ENCODE data around the gene ZNF680. TPM values are rescaled to one million over a fixed set of nuclear protein-coding genes. Genes with fewer than 3 reads are reported as not detected.

ZNF680 gene
- total and polyA plus RNA-seq, 11 donors, result 5.5 to 25.9 (median 16.3) TPM

- H3K9me3 ChIP-seq, result no peaks in the 10 kb centered on the region
- DNase-seq (no peak), ATAC-seq (peak in 1 of 4 donors; percentile 15)
- no peaks in the 10 kb centered on the region for H3K4me1 ChIP-seq
- WGBS, 4 donors, result 89 to 92% (median 91%) methylated on average over 3 of the region's 3 CpGs
- H3K4me3 ChIP-seq, result no peak overlapping the region
- TF ChIP-seq POLR2A (IDR thresholded peaks at IDR 0.05) (no peak), CTCF (IDR thresholded peaks at IDR 0.05) (no peak)
- H3K27ac ChIP-seq, result no peak overlapping the region
- no peaks in the 10 kb centered on the region for H3K27me3 ChIP-seq
- no peaks in the 10 kb centered on the region for H3K36me3 ChIP-seq
- intact Hi-C loops (cut with DNase I), result no loop called here
These were observed 39.2 kb upstream of the ZNF680 start for GRCh38 chr7:64602086-64602485.

DNA sequence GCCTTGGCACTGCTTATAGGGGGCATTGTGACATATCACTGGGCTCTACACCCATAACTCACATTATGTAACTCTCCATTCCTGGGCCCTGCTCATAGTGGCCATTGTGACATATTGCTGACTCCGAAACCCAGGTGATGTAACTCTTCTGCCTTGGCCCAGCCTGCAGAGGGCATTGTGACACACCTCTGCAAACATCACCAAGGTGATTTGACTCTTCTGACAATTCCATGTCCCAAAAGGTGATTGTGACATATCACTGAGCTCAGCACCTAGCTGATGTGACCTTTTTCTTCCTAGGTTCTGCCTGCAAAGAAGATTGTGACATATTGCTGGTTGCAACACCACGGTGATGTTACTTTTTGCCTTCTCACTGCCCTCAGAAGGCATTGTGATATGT is 36.5 kb upstream of the ZNF680 start:
- no peak overlapping the region for H3K27ac ChIP-seq
- TF ChIP-seq CTCF (IDR thresholded peaks at IDR 0.05), result no peak
- TF ChIP-seq POLR2A (IDR thresholded peaks at IDR 0.05), result no peak
- no peaks in the 10 kb centered on the region for H3K27me3 ChIP-seq
- ATAC-seq (no peak), DNase-seq (no peak)
- H3K36me3 ChIP-seq, result no peaks in the 10 kb centered on the region
- intact Hi-C loops (cut with DNase I), result no loop called here
- no peaks in the 10 kb centered on the region for H3K9me3 ChIP-seq
- no peak overlapping the region for H3K4me3 ChIP-seq
- no peaks in the 10 kb centered on the region for H3K4me1 ChIP-seq
- WGBS, 4 donors, result 91 to 97% (median 95%) methylated on average over 2 of the region's 2 CpGs

DNA sequence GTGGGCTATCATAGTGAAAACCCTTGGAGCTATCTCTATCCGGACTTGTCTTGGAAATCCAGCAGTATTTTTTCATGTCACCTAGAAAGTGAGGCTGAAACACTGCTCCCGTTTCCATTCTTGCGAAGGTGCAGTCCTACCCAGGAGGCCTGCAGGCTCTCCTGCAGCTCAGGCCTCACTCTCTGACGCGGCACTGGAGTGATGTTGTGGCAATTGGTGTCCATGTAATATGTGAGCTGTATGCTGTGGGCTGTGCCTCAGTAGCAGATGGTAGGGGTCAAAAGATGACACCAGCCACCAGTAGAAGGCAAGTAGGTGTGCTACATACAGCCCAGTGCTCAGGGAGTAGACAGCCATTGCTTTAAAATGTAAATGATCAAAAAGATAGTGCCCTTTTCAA is 28.1 kb upstream of the ZNF680 start:
- Histone ChIP-seq H3K4me3 (no peak overlapping the region), H3K27me3 (no peaks in the 10 kb centered on the region), H3K4me1 (no peaks in the 10 kb centered on the region), H3K9me3 (peaks cover 0 to 10% (median 3%) of the 10 kb centered on the region in 12 donors), H3K27ac (no peak overlapping the region), H3K36me3 (no peaks in the 10 kb centered on the region)
- ATAC-seq (no peak), DNase-seq (no peak)
- TF ChIP-seq POLR2A (IDR thresholded peaks at IDR 0.05) (no peak), CTCF (IDR thresholded peaks at IDR 0.05) (no peak)
- 85 to 88% (median 88%) methylated on average over 5 of the region's 5 CpGs for WGBS, 4 donors
- intact Hi-C loops (cut with DNase I), result no loop called here

DNA sequence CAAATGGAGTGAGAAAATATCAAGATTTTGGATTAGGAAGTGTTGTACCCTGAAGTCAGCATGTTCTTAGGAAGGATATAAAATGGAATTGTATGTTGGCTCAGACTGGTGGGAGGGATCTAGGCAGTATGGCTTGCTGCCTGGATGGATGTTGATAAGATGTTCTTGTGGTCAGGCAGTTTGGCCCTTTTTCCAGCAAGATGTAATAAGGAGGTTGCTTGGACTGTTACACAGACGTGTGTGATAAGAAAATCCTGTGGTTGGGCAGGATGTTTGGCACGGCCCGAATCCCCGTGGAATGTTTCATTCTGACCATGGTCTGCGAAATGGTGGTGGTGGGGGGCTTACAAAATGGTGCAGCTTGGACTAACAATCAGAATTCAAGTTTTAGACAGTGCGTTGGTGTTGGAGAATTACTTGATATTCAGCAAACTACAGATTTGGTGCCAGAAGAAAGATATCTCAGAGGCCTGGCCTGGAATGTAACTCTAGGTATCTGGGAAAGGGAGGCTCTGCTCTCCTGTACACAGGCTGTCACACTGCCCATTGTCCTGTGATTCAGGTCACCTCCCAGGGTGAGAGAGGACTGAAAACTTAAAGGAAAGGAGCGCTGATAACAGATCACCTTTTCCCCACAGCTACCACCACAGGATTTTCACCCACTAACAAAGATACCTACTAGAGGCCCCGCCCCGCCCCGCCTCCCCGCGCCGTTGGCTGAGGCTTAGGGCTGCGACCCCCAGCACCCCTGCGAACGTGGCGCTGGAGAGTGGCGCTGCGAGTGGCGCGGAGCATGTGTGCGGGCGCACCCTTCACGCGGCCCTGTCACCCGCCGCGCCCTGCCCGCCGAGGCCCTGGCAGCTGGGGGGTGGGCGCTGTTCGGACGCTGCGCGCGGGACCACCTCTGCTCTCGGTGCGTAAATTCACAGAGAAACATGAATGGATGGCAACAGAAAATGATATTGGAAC is 19.3 kb upstream of the ZNF680 start:
- Histone ChIP-seq H3K4me1 (peaks cover 0 to 12% (median 0%) of the 10 kb centered on the region in 12 donors), H3K27me3 (no peaks in the 10 kb centered on the region), H3K36me3 (no peaks in the 10 kb centered on the region), H3K27ac (peak overlapping the region in 2 of 12 donors; percentile 8 to 24), H3K9me3 (peaks cover 0 to 6% (median 0%) of the 10 kb centered on the region in 12 donors), H3K4me3 (no peak overlapping the region)
- no peak for TF ChIP-seq CTCF (IDR thresholded peaks at IDR 0.05)
- TF ChIP-seq POLR2A (IDR thresholded peaks at IDR 0.05), result no peak
- WGBS, 4 donors, result 82 to 89% (median 87%) methylated on average over 20 to 38 of the region's 38 CpGs
- intact Hi-C loops (cut with DNase I), result no loop called here
- ATAC-seq (peak; percentile 58 to 95 (median 64)), DNase-seq (no peak)
